HepG2 (cell line): ENCODE measurements around the gene NAPB. TPM values are rescaled to one million over a fixed set of nuclear protein-coding genes. Genes with fewer than 3 reads are reported as not detected.

Experiments used
- ATAC-seq: fragments of 200-7000 bp; cut with Tn5 transposase; 3 replicates; pipeline ENCODE4 v1.9.1; 2020; ENCODE audit warnings: mild to moderate bottlenecking, moderate library complexity
- BruUV-seq: library from RNA; stranded (reverse); fragments of 400-500 nt; replicated peaks from 2 replicates; lab custom pipeline; 2021; lab: Mats Ljungman, UMichigan
- CTCF ChIA-PET: fragments of 300-600 bp; formaldehyde crosslinking; extraction: SDS; loops from one replicate; lab custom pipeline; 2021; ENCODE audit warnings: low total read pairs, inconsistent platforms, low intra/inter-chr PET ratio; lab: Yijun Ruan, JAX
- POLR2A ChIA-PET: fragments of 350-600 bp; sonication (Branson Sonifier 250); formaldehyde crosslinking; loops from one replicate; lab custom pipeline; 2020; ENCODE audit warnings: antibody characterized with exemption, inconsistent platforms; lab: Yijun Ruan, JAX
- DNase-seq: peaks from one replicate; pipeline ENCODE4 v3.0.0-alpha.2; 2015; ENCODE audit warnings: low spot score
- FAIRE-seq: peaks from 3 replicates; lab custom pipeline; 2011; peaks lifted over from hg19 to GRCh38; lab: Jason Lieb, UNC
- H2AFZ ChIP-seq: one replicate; pipeline ENCODE4 v1.6.1; 2011; ENCODE audit warnings: low read length, inconsistent platforms
- H3K27ac ChIP-seq: fragments of 300-600 bp; 3 replicates; pipeline ENCODE4 v1.8.0; 2011; ENCODE audit warnings: mixed run types, mild to moderate bottlenecking, mixed read lengths, low read length, inconsistent platforms; ENCODE audit not compliant: insufficient read depth; ENCODE audit errors: extremely low read length
- H3K27me3 ChIP-seq, 2 experiments: fragments of 200-600 bp in 1 of 2; 2 replicates in 1 of 2; 3 replicates in 1 of 2; pipeline versions ENCODE4 v1.6.0 to v1.8.0; 2011; ENCODE audit warnings: low read length in 2 of 2, mild to moderate bottlenecking in 2 of 2, moderate library complexity in 2 of 2, inconsistent platforms in 1 of 2; ENCODE audit not compliant: insufficient read depth in 2 of 2, control insufficient read depth in 1 of 2
- H3K36me3 ChIP-seq, 2 experiments: fragments of 200-600 bp in 1 of 2; replicated peaks in 1 of 2; 2 replicates in 1 of 2; 3 replicates in 1 of 2; pipeline versions ENCODE4 v1.5.1 to v1.8.0; 2011; ENCODE audit warnings: low read length in 2 of 2, inconsistent platforms in 1 of 2; ENCODE audit not compliant: insufficient read depth in 2 of 2, control insufficient read depth in 1 of 2
- H3K4me1 ChIP-seq: 2 replicates; pipeline ENCODE4 v1.5.1; 2012; ENCODE audit warnings: low read length, inconsistent platforms; ENCODE audit not compliant: insufficient read depth
- H3K4me2 ChIP-seq: 2 replicates; pipeline ENCODE4 v1.6.0; 2011; ENCODE audit warnings: low read depth, low read length, inconsistent platforms
- H3K4me3 ChIP-seq, 3 experiments: fragments of 200-600 bp in 1 of 3; sonication (generic), shearing (Covaris generic) in 1 of 3; replicated peaks in 1 of 3; 2 replicates each; pipeline ENCODE4 v1.5.1; 2011 to 2016; ENCODE audit warnings: low read length in 3 of 3, inconsistent platforms in 2 of 3, low read depth in 2 of 3, mild to moderate bottlenecking in 2 of 3, control low read depth in 1 of 3, mixed read lengths in 1 of 3; ENCODE audit not compliant: insufficient read depth in 1 of 3
- H3K79me2 ChIP-seq: one replicate; pipeline ENCODE4 v1.6.1; 2011; ENCODE audit warnings: low read length, inconsistent platforms; ENCODE audit not compliant: insufficient read depth
- H3K9ac ChIP-seq: 2 replicates; pipeline ENCODE4 v1.6.0; 2011; ENCODE audit warnings: mild to moderate bottlenecking, low read depth, low read length, inconsistent platforms; ENCODE audit not compliant: insufficient read depth
- H3K9me3 ChIP-seq: 2 replicates; pipeline ENCODE4 v1.5.1; 2012; ENCODE audit warnings: mild to moderate bottlenecking, low read length
- H4K20me1 ChIP-seq: 2 replicates; pipeline ENCODE4 v1.6.0; 2011; ENCODE audit warnings: inconsistent platforms, mild to moderate bottlenecking, low read length, moderate library complexity; ENCODE audit not compliant: insufficient read depth
- AGO1 ChIP-seq: fragments of 200-400 bp; formaldehyde crosslinking; IDR thresholded peaks from 2 replicates; pipeline ENCODE4 v1.6.1; 2017; ENCODE audit warnings: mild to moderate bottlenecking, low read depth, low read length, moderate library complexity; ENCODE audit not compliant: poor library complexity, severe bottlenecking
- CTCF ChIP-seq: sonication (generic); formaldehyde crosslinking; IDR thresholded peaks from 2 replicates; pipeline ENCODE4 v1.5.0; 2020; ENCODE audit warnings: mild to moderate bottlenecking, missing genetic modification reagents, moderate library complexity
- FLYWCH1 ChIP-seq: sonication (generic); formaldehyde crosslinking; IDR thresholded peaks from 2 replicates; pipeline ENCODE4 v1.8.1; 2023; ENCODE audit warnings: mild to moderate bottlenecking, missing genetic modification reagents
- FOXO4 ChIP-seq: sonication (generic); formaldehyde crosslinking; conservative IDR thresholded peaks from 2 replicates; pipeline ENCODE4 v1.8.1; 2023; ENCODE audit warnings: missing genetic modification reagents
- MLXIP ChIP-seq: sonication (generic); formaldehyde crosslinking; IDR thresholded peaks from 2 replicates; pipeline ENCODE4 v1.9.0; 2021; ENCODE audit warnings: missing genetic modification reagents, borderline replicate concordance
- MXI1 ChIP-seq: IDR thresholded peaks from 3 replicates; pipeline ENCODE4 v1.6.1; 2012; ENCODE audit warnings: low read depth, low read length, inconsistent platforms, borderline replicate concordance
- TRIM22 ChIP-seq: fragments of 450-650 bp; IDR thresholded peaks from 2 replicates; pipeline ENCODE4 v1.6.1; 2017
- ZNF292 ChIP-seq: sonication (generic); formaldehyde crosslinking; IDR thresholded peaks from 2 replicates; pipeline ENCODE4 v1.8.1; 2022; ENCODE audit warnings: mild to moderate bottlenecking, low read depth, missing genetic modification reagents, borderline replicate concordance
- ZNF362 ChIP-seq: sonication (generic); formaldehyde crosslinking; IDR thresholded peaks from 2 replicates; pipeline ENCODE4 v1.4.0; 2020; ENCODE audit warnings: missing genetic modification reagents, mild to moderate bottlenecking, borderline replicate concordance
- ZNF572 ChIP-seq: sonication (generic); formaldehyde crosslinking; IDR thresholded peaks from 2 replicates; pipeline ENCODE4 v1.5.1; 2020; ENCODE audit warnings: mild to moderate bottlenecking, missing genetic modification reagents
- ZNF670 ChIP-seq: sonication (generic); formaldehyde crosslinking; IDR thresholded peaks from 2 replicates; pipeline ENCODE4 v1.8.0; 2022; ENCODE audit warnings: mild to moderate bottlenecking, missing genetic modification reagents, borderline replicate concordance
- WGBS: methylation state at CpG from one replicate; pipeline ENCODE4 v1.1.6; 2017; ENCODE audit warnings: low lambda C conversion rate; 5-methylcytosine and 5-hydroxymethylcytosine counted together
- in situ Hi-C: cut with HindIII; loops from 2 replicates; pipeline ENCODE4 v1.10.0; 2017; ENCODE audit warnings: low pct_unique_long_range_greater_than_20kb; ENCODE audit not compliant: extremely low pct_ligation_motif_present
- intact Hi-C: fragments of 100-400 bp; cut with micrococcal nuclease; formaldehyde crosslinking; loops from one replicate; pipeline ENCODE4 v1.10.0; 2022; ENCODE audit not compliant: unreplicated experiment
- polyA plus RNA-seq, 8 experiments: library from polyadenylated mRNA; depleted of rRNA in 3 of 8; stranded (reverse) in 7 of 8; unstranded in 1 of 8; fragments of >200 nt; fragmentation: Illumina TruSeq in 4 of 8; extraction: Trizol in 4 of 8; gene quantifications; 2 replicates each; pipeline versions ENCODE4 v1.2.1 to v1.2.3, GENCODE V29; 2011 to 2016; ENCODE audit warnings: low read depth in 4 of 8, missing spikeins in 1 of 8, mixed read lengths in 1 of 8; ENCODE audit not compliant: insufficient read depth in 1 of 8
- total RNA-seq, 5 experiments: library from RNA; depleted of rRNA; stranded (reverse); fragments of >200 nt; fragmentation: Illumina TruSeq; extraction: Trizol; gene quantifications; 2 replicates each; pipeline ENCODE4 v1.2.3, GENCODE V29; 2016; ENCODE audit warnings: low read depth in 1 of 5

Gene NAPB
- total and polyA plus RNA-seq, 2 of the 13 experiments (the other 11 are each of a cell fraction or from before 2014, with no cell fraction given): 15.2 to 16.1 TPM

GRCh38 chr20:23434521-23435313, 13.4 kb upstream of the NAPB start:
- ATAC-seq: peak; percentile 46
- intact Hi-C loops (no loop called here), in situ Hi-C loops (no loop called here)
- TF ChIP-seq ZNF572 (0 out of 2 replicates have a peak, but pooled peaks have one; percentile 73), TRIM22 (no peak), AGO1 (no peak), ZNF362 (no peak), MXI1 (no peak), ZNF670 (CRISPR knock-in tag) (no peak), MLXIP (CRISPR knock-in tag) (no peak), ZNF292 (peak; percentile 32; the same call in 1 of the 2 replicates), FLYWCH1 (CRISPR knock-in tag) (no peak), FOXO4 (0 out of 2 replicates have a peak, but pooled peaks have one; percentile 50), CTCF (CRISPR knock-in tag) (peak; percentile 25; the same call in 1 of the 2 replicates)

More at GRCh38 chr20:23434521-23435313, 13.4 kb upstream of the NAPB start:
- peak overlapping the region; percentile 34 for H2AFZ ChIP-seq
- 0 out of 6 replicates have a peak overlapping the region, but pooled peaks of 1 of the 3 experiments have one; percentile 21 for H3K4me3 ChIP-seq
- H3K4me2 ChIP-seq: peak overlapping the region; percentile 96
- no TSS peak for BruUV-seq
- ChIA-PET CTCF (no interaction called here), POLR2A (interaction anchor here (1.0 kb wide), 1 partner anchor 12 kb away, joined by 3 read pairs; no protein-coding TSS in a partner anchor)
- H3K79me2 ChIP-seq: no peaks in the 10 kb centered on the region
- no peak for DNase-seq
- H4K20me1 ChIP-seq: no peaks in the 10 kb centered on the region
- FAIRE-seq: no peak
- H3K4me1 ChIP-seq: peaks cover 41% of the 10 kb centered on the region
- H3K9me3 ChIP-seq: no peaks in the 10 kb centered on the region
- H3K9ac ChIP-seq: no peak overlapping the region
- no peaks in the 10 kb centered on the region for H3K36me3 ChIP-seq
- WGBS: 60% methylated on average over 7 of the region's 7 CpGs
- no peak overlapping the region for H3K27ac ChIP-seq
- no peaks in the 10 kb centered on the region for H3K27me3 ChIP-seq
